ENCODE measurements around the gene GATA3.

The GATA3 gene

DNA sequence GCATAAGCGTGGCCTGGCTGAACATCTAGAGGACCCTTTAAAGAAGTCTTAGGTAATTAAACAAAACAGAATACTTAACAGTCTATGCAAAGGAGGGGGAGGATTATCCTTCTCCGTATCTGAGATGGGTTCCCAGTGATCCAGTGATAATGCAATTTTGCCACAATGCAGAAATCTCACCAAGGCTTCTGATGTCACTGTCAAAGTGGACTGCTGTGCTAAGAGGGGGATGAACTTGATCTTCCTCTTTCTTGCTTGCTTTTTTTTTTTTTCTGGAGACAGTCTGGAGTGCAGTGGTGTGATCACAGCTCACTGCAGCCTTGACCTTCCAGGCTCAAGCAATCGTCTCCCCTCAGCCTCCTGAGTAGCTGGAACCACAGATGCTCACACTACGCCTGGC, 30.8 kb downstream of the GATA3 start:
- WGBS: 95% methylated on average over 3 of the region's 4 CpGs
- H3K9ac ChIP-seq (ENCODE audit: low read length): no peak overlapping the region
- peaks cover 0 to 23% of the 10 kb centered on the region in 2 experiments for H3K27me3 ChIP-seq (ENCODE audit: control insufficient read depth in 1 of 2, insufficient read depth in 1 of 2, low read length in 2 of 2)
- H2AFZ ChIP-seq (ENCODE audit: low read depth, low read length): no peak overlapping the region
- H2BK12ac ChIP-seq (ENCODE audit: low read length in 2 of 2): no peak overlapping the region
- no peak overlapping the region for H4K91ac ChIP-seq (ENCODE audit: low read length)
- no peaks in the 10 kb centered on the region for H3K9me3 ChIP-seq (ENCODE audit: control insufficient read depth, low read length)
- H3K18ac ChIP-seq (ENCODE audit: low read depth in 1 of 2, low read length in 2 of 2): no peak overlapping the region
- H3K23ac ChIP-seq (ENCODE audit: low read length in 2 of 2): no peak overlapping the region
- H3K4me1 ChIP-seq (ENCODE audit: control insufficient read depth, insufficient read depth, low read depth, low read length): no peaks in the 10 kb centered on the region
- H4K8ac ChIP-seq (ENCODE audit: low read length): no peak overlapping the region
- H3K4ac ChIP-seq (ENCODE audit: low read depth in 1 of 2, low read length in 2 of 2): no peak overlapping the region
- no peak overlapping the region for H2AK5ac ChIP-seq (ENCODE audit: low read length, severe bottlenecking)
- no peak overlapping the region for H2BK120ac ChIP-seq (ENCODE audit: low read depth, low read length)
- H3K14ac ChIP-seq (ENCODE audit: low read length in 2 of 2): no peak overlapping the region
- H2BK5ac ChIP-seq (ENCODE audit: low read depth, low read length, poor library complexity, severe bottlenecking): no peak overlapping the region
- no peak overlapping the region for H2BK15ac ChIP-seq (ENCODE audit: low read depth, poor library complexity, severe bottlenecking)
- no peaks in the 10 kb centered on the region for H3K36me3 ChIP-seq (ENCODE audit: control insufficient read depth in 1 of 2, insufficient read depth in 2 of 2, low read depth in 1 of 2, low read length in 2 of 2)
- H3K4me3 ChIP-seq (ENCODE audit: insufficient read depth in 1 of 2, low read depth in 1 of 2, low read length in 2 of 2): no peak overlapping the region
- no peak for DNase-seq
- no peak overlapping the region for H3K27ac ChIP-seq (ENCODE audit: low read length, poor library complexity, severe bottlenecking)
- no peak overlapping the region for H3K4me2 ChIP-seq (ENCODE audit: low read length, poor library complexity, severe bottlenecking)
- H3K79me1 ChIP-seq (replicated peaks; ENCODE audit: low read length, poor library complexity, severe bottlenecking): no peaks in the 10 kb centered on the region

DNA sequence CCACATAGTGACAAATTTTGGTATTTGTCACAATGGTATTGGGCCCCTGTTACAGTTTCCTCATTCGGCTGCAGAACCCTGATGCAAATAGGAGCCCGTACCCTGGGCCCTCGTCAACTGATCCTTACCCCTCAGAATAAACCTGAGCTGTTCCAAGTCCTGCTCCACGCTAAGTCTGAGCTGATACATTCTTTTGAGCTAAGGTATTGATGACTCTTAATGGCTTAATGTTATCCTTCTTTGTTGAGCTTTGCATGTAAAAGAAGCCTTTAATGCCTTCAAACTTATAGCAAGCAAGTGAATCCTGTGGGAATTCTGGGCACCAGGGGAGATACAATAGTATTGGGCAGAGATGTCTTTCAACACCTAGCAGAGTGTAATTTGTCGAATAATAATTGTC, 31.8 kb downstream of the GATA3 start:
- no peak overlapping the region for H3K14ac ChIP-seq (ENCODE audit: low read length in 2 of 2)
- H2BK120ac ChIP-seq (ENCODE audit: low read depth, low read length): no peak overlapping the region
- peaks cover 0 to 23% of the 10 kb centered on the region in 2 experiments for H3K27me3 ChIP-seq (ENCODE audit: control insufficient read depth in 1 of 2, insufficient read depth in 1 of 2, low read length in 2 of 2)
- DNase-seq: no peak
- no peaks in the 10 kb centered on the region for H3K36me3 ChIP-seq (ENCODE audit: control insufficient read depth in 1 of 2, insufficient read depth in 2 of 2, low read depth in 1 of 2, low read length in 2 of 2)
- no peak overlapping the region for H2BK12ac ChIP-seq (ENCODE audit: low read length in 2 of 2)
- no peaks in the 10 kb centered on the region for H3K79me1 ChIP-seq (replicated peaks; ENCODE audit: low read length, poor library complexity, severe bottlenecking)
- H2AFZ ChIP-seq (ENCODE audit: low read depth, low read length): no peak overlapping the region
- no peaks in the 10 kb centered on the region for H3K4me1 ChIP-seq (ENCODE audit: control insufficient read depth, insufficient read depth, low read depth, low read length)
- no peak overlapping the region for H3K4me3 ChIP-seq (ENCODE audit: insufficient read depth in 1 of 2, low read depth in 1 of 2, low read length in 2 of 2)
- no peak overlapping the region for H3K4ac ChIP-seq (ENCODE audit: low read depth in 1 of 2, low read length in 2 of 2)
- no peak overlapping the region for H3K27ac ChIP-seq (ENCODE audit: low read length, poor library complexity, severe bottlenecking)
- no peak overlapping the region for H3K4me2 ChIP-seq (ENCODE audit: low read length, poor library complexity, severe bottlenecking)
- no peak overlapping the region for H4K8ac ChIP-seq (ENCODE audit: low read length)
- H4K91ac ChIP-seq (ENCODE audit: low read length): no peak overlapping the region
- no peak overlapping the region for H3K23ac ChIP-seq (ENCODE audit: low read length in 2 of 2)
- H2AK5ac ChIP-seq (ENCODE audit: low read length, severe bottlenecking): no peak overlapping the region
- H3K9ac ChIP-seq (ENCODE audit: low read length): no peak overlapping the region
- no peak overlapping the region for H3K18ac ChIP-seq (ENCODE audit: low read depth in 1 of 2, low read length in 2 of 2)
- no peaks in the 10 kb centered on the region for H3K9me3 ChIP-seq (ENCODE audit: control insufficient read depth, low read length)
- no peak overlapping the region for H2BK15ac ChIP-seq (ENCODE audit: low read depth, poor library complexity, severe bottlenecking)
- 85% methylated on average over 5 of the region's 5 CpGs for WGBS
- H2BK5ac ChIP-seq (ENCODE audit: low read depth, low read length, poor library complexity, severe bottlenecking): no peak overlapping the region

DNA sequence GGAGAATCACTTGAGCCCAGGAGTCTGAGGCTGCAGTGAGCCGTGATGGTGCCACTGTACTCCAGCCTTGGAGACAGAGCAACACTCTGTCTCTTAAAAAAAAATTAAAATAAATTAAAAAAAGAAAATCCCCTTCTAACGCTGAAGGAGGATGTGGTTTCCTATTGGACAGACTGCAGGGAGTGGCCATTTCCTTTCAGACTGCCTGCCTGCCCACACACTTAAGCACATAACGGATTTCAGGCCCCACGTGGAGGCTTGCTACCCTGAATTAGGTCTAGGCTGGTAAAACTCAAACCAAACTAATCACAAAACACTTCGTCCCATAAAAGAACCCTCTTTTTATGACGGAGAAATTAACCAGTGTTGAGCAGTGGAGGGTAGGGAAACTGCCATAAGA, 34.0 kb downstream of the GATA3 start:
- H3K4ac ChIP-seq (ENCODE audit: low read depth in 1 of 2, low read length in 2 of 2): no peak overlapping the region
- H3K14ac ChIP-seq (ENCODE audit: low read length in 2 of 2): no peak overlapping the region
- no peak overlapping the region for H3K9ac ChIP-seq (ENCODE audit: low read length)
- H3K4me3 ChIP-seq (ENCODE audit: insufficient read depth in 1 of 2, low read depth in 1 of 2, low read length in 2 of 2): no peak overlapping the region
- H2BK15ac ChIP-seq (ENCODE audit: low read depth, poor library complexity, severe bottlenecking): no peak overlapping the region
- no peak overlapping the region for H3K27ac ChIP-seq (ENCODE audit: low read length, poor library complexity, severe bottlenecking)
- H2AFZ ChIP-seq (ENCODE audit: low read depth, low read length): no peak overlapping the region
- H2BK12ac ChIP-seq (ENCODE audit: low read length in 2 of 2): no peak overlapping the region
- no peak overlapping the region for H4K8ac ChIP-seq (ENCODE audit: low read length)
- H3K4me2 ChIP-seq (ENCODE audit: low read length, poor library complexity, severe bottlenecking): no peak overlapping the region
- WGBS: 67% methylated on average over 2 of the region's 6 CpGs
- H3K27me3 ChIP-seq (ENCODE audit: control insufficient read depth in 1 of 2, insufficient read depth in 1 of 2, low read length in 2 of 2): peaks cover 0 to 13% of the 10 kb centered on the region in 2 experiments
- H2BK120ac ChIP-seq (ENCODE audit: low read depth, low read length): no peak overlapping the region
- DNase-seq: no peak
- no peak overlapping the region for H3K18ac ChIP-seq (ENCODE audit: low read depth in 1 of 2, low read length in 2 of 2)
- H3K23ac ChIP-seq (ENCODE audit: low read length in 2 of 2): no peak overlapping the region
- H2BK5ac ChIP-seq (ENCODE audit: low read depth, low read length, poor library complexity, severe bottlenecking): no peak overlapping the region
- H3K4me1 ChIP-seq (ENCODE audit: control insufficient read depth, insufficient read depth, low read depth, low read length): no peaks in the 10 kb centered on the region
- H4K91ac ChIP-seq (ENCODE audit: low read length): no peak overlapping the region
- no peaks in the 10 kb centered on the region for H3K9me3 ChIP-seq (ENCODE audit: control insufficient read depth, low read length)
- no peak overlapping the region for H2AK5ac ChIP-seq (ENCODE audit: low read length, severe bottlenecking)
- no peaks in the 10 kb centered on the region for H3K36me3 ChIP-seq (ENCODE audit: control insufficient read depth in 1 of 2, insufficient read depth in 2 of 2, low read depth in 1 of 2, low read length in 2 of 2)
- no peaks in the 10 kb centered on the region for H3K79me1 ChIP-seq (replicated peaks; ENCODE audit: low read length, poor library complexity, severe bottlenecking)

GRCh38 chr10:8092428-8092827, 37.9 kb downstream of the GATA3 start:
- Histone ChIP-seq H3K18ac (ENCODE audit: low read depth in 1 of 2, low read length in 2 of 2) (no peak overlapping the region), H3K36me3 (ENCODE audit: control insufficient read depth in 1 of 2, insufficient read depth in 2 of 2, low read depth in 1 of 2, low read length in 2 of 2) (no peaks in the 10 kb centered on the region), H2BK120ac (ENCODE audit: low read depth, low read length) (no peak overlapping the region), H4K8ac (ENCODE audit: low read length) (no peak overlapping the region), H3K9ac (ENCODE audit: low read length) (no peak overlapping the region), H3K27ac (ENCODE audit: low read length, poor library complexity, severe bottlenecking) (no peak overlapping the region), H3K79me1 (replicated peaks; ENCODE audit: low read length, poor library complexity, severe bottlenecking) (no peaks in the 10 kb centered on the region), H2BK15ac (ENCODE audit: low read depth, poor library complexity, severe bottlenecking) (no peak overlapping the region), H3K14ac (ENCODE audit: low read length in 2 of 2) (no peak overlapping the region), H3K4ac (ENCODE audit: low read depth in 1 of 2, low read length in 2 of 2) (no peak overlapping the region), H3K4me3 (ENCODE audit: insufficient read depth in 1 of 2, low read depth in 1 of 2, low read length in 2 of 2) (no peak overlapping the region), H3K4me2 (ENCODE audit: low read length, poor library complexity, severe bottlenecking) (no peak overlapping the region), H3K27me3 (ENCODE audit: control insufficient read depth in 1 of 2, insufficient read depth in 1 of 2, low read length in 2 of 2) (no peaks in the 10 kb centered on the region), H2BK12ac (ENCODE audit: low read length in 2 of 2) (no peak overlapping the region), H2AFZ (ENCODE audit: low read depth, low read length) (no peak overlapping the region), H3K23ac (ENCODE audit: low read length in 2 of 2) (no peak overlapping the region), H2BK5ac (ENCODE audit: low read depth, low read length, poor library complexity, severe bottlenecking) (no peak overlapping the region), H2AK5ac (ENCODE audit: low read length, severe bottlenecking) (no peak overlapping the region), H3K9me3 (ENCODE audit: control insufficient read depth, low read length) (no peaks in the 10 kb centered on the region), H3K4me1 (ENCODE audit: control insufficient read depth, insufficient read depth, low read depth, low read length) (no peaks in the 10 kb centered on the region), H4K91ac (ENCODE audit: low read length) (no peak overlapping the region)
- WGBS: 63% methylated on average over 1 of the region's 2 CpGs
- no peak for DNase-seq

Measured in mesenchymal stem cell (in vitro differentiated cells and primary cell).